IPS DF 4.7 (cell line): Measurements from ENCODE around the gene EEF2KMT.
"Not testable (repeated sequence)": the region's sequence is repeated elsewhere in the genome, so short reads cannot be mapped to it uniquely, and the experiment has no call there.

ENCODE experiments used
- DNase-seq: peaks from one replicate; pipeline ENCODE4 v3.0.0-alpha.2; 2013; ENCODE audit warnings: low spot score; ENCODE audit errors: extremely low read depth

Gene EEF2KMT

GRCh38 chr16:5096437-5097060 lies 1.0 kb downstream of the EEF2KMT start:
- not testable (repeated sequence) for DNase-seq

- not testable (repeated sequence) for DNase-seq
These were observed 2.3 kb downstream of the EEF2KMT start for GRCh38 chr16:5095145-5095830.

- not testable (repeated sequence) for DNase-seq
These were observed 3.8 kb downstream of the EEF2KMT start for GRCh38 chr16:5093746-5094145.

- not testable (repeated sequence) for DNase-seq
These were observed 4.5 kb downstream of the EEF2KMT start for GRCh38 chr16:5093081-5093480.

GRCh38 chr16:5090592-5090991 lies 7.0 kb downstream of the EEF2KMT start:
- not testable (repeated sequence) for DNase-seq

GRCh38 chr16:5089911-5090555 lies 7.6 kb downstream of the EEF2KMT start:
- DNase-seq, result not testable (repeated sequence)

GRCh38 chr16:5088936-5089335 lies 8.7 kb downstream of the EEF2KMT start:
- DNase-seq, result not testable (repeated sequence)

GRCh38 chr16:5088086-5088790 lies 9.4 kb downstream of the EEF2KMT start:
- not testable (repeated sequence) for DNase-seq

GRCh38 chr16:5085716-5086115 lies 11.9 kb downstream of the EEF2KMT start:
- not testable (repeated sequence) for DNase-seq

GRCh38 chr16:5084802-5085201 lies 12.8 kb downstream of the EEF2KMT start:
- DNase-seq, result peak; percentile 68

- DNase-seq, result not testable (repeated sequence)
These were observed 13.4 kb downstream of the EEF2KMT start for GRCh38 chr16:5084099-5084731.

- not testable (repeated sequence) for DNase-seq
These were observed 13.9 kb downstream of the EEF2KMT start for GRCh38 chr16:5083646-5084045.

GRCh38 chr16:5080996-5081395 lies 16.6 kb downstream of the EEF2KMT start:
- DNase-seq, result not testable (repeated sequence)

- DNase-seq, result not testable (repeated sequence)
These were observed 17.1 kb downstream of the EEF2KMT start for GRCh38 chr16:5080461-5080860.

GRCh38 chr16:5078626-5079025 lies 19.0 kb downstream of the EEF2KMT start:
- DNase-seq, result no peak

- no peak for DNase-seq
These were observed 20.3 kb downstream of the EEF2KMT start for GRCh38 chr16:5077304-5077703.

GRCh38 chr16:5075637-5076036 lies 22.0 kb downstream of the EEF2KMT start:
- no peak for DNase-seq

- DNase-seq, result not testable (repeated sequence)
These were observed 23.8 kb downstream of the EEF2KMT start for GRCh38 chr16:5073771-5074170.

GRCh38 chr16:5073279-5073629 lies 24.3 kb downstream of the EEF2KMT start:
- DNase-seq, result no peak

- DNase-seq, result no peak
These were observed 25.0 kb downstream of the EEF2KMT start for GRCh38 chr16:5072334-5073278.
